ENCODE results near the gene WDR17.
A peak's percentile ranks its signal among the peaks of the same experiment; 100 is the strongest.
"Not testable (repeated sequence)": the region's sequence is repeated elsewhere in the genome, so short reads cannot be mapped to it uniquely, and the experiment has no call there.

Gene WDR17

DNA sequence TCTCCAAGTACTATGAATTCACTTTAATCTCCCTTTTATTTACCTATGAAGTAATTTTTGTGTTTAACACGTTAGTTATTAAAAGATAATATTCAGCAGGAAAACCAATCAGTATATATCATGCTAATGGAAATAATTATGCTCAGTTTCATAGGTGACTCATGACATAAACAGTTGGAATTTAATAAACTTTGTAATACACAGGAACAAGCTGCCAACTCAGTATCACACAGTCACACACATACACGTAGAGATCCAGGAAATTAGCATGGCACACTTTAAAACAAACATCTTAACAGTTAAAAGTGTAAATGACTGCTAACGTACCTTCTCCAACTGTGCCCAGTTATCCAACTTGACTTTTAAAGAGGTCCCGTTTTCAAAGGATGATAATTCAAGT, 127.5 kb downstream of the WDR17 start:
- no peak for DNase-seq (ENCODE audit: low spot score)

GRCh38 chr4:176193938-176194337, 128.3 kb downstream of the WDR17 start:
- DNase-seq (ENCODE audit: low spot score), result no peak

- peak; percentile 70 for DNase-seq (ENCODE audit: low spot score)
Measured at GRCh38 chr4:176195184-176195978, 129.7 kb downstream of the WDR17 start, which contains the start of gene SPATA4. SPATA4 (minus strand) TSS chr4:176195585; CDS start chr4:176195562, 23 bp downstream.

DNA sequence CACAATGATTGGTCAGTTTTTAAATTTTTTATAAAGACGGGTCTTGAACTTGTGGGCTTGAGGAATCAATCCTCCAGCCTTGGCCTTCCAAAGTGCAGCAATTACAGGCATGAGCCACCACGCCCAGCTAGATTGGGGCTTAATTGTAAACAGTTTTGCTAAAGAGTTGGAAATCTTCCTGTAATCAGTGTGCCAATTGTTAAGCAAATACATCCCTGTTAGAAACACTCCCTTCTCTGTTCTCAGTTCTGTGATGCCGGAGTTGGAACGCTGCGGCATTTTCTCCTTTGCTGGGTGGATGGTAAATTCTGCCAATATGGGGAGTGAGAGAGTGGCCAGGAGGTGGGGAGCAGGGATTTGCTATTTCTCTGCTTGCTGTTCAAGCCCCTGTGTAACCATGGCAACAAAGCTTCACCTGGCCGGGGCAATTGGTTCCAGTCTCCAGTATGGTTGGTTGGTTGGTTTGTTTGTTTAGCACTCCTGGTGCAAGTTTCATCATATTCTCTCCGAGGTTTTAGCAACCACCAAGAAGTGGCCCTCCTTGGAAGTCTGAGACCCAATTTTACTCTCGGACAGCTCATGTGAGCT, 132.8 kb downstream of the WDR17 start:
- no peak for DNase-seq (ENCODE audit: low spot score)

DNA sequence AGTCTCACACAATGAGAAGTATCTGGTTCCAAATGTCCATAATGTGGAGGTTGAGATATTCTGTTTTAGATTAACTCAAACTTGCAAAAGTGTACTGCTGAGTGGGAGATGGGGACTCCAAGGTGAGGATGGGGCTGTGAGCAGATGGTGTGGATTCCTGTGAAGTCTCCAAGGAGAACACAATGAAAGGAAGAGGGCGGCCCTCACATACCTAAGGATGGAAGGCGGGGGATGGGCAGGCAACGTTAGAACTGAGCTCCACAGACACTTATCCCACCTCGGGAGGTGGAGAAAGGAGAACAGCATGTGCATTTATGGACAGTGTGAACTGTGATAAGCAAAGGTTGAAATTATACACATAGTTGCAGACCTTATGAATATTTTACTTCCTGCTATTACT, 139.7 kb downstream of the WDR17 start:
- DNase-seq (ENCODE audit: low spot score), result no peak

GRCh38 chr4:176207839-176208238, 142.2 kb downstream of the WDR17 start:
- DNase-seq (ENCODE audit: low spot score), result no peak

DNA sequence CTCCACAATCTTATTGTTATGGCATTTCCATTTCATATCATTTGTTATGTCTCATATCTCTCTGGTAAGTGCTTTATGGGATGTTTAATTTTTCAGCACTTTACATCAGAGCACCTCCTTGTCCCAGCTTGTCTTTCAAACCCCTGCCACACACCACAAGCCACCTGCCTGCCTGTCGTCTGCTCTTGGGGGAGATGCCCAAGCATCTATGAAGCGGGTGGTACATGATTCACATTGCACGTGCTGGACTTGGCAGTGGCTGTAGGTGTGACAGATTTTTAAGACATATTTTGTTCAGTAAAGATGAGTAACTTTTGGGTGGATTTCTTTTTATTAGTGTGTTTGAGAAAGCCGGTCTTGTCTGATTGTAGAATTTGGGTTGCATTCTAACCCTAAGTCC, 143.9 kb downstream of the WDR17 start:
- no peak for DNase-seq (ENCODE audit: low spot score)

- DNase-seq (ENCODE audit: low spot score), result no peak
Measured at GRCh38 chr4:176210101-176210500, 144.5 kb downstream of the WDR17 start.

DNA sequence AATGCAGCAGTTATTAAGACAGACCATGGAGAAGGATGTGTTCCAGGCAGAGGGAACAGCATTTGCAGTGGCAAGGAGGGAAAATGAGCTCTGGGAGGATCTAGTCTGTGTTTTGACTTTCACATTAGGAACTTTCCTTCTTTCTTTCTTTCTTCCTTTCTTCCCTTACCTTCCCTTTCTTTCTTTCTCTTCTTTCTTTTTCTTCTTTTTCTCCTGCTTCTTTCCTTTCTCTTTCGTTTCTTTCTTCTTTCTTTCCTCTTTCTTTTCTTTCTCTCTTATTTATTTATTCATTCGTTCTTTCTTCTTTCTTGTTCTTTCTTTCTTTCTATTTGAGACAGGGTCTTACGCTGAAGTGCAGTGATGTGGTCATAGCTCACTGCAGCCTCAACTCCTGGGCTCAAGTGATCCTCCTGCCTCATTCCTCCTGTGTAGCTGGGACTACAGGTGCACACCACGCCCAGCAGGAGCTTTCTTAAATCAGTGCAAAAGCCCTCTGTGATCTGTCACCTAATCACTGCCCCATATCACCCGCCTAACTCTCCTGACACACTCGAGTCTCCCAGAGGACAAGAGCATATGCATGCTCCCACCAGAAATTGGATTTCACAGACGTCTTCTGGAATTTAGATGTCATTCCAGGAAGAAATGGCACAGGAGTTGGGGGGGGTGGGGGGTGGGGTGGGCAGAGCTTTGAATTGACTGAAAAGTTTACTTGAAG, 145.1 kb downstream of the WDR17 start:
- no peak for DNase-seq (ENCODE audit: low spot score)

GRCh38 chr4:176212351-176212750, 146.7 kb downstream of the WDR17 start:
- not testable (repeated sequence) for DNase-seq (ENCODE audit: low spot score)

DNA sequence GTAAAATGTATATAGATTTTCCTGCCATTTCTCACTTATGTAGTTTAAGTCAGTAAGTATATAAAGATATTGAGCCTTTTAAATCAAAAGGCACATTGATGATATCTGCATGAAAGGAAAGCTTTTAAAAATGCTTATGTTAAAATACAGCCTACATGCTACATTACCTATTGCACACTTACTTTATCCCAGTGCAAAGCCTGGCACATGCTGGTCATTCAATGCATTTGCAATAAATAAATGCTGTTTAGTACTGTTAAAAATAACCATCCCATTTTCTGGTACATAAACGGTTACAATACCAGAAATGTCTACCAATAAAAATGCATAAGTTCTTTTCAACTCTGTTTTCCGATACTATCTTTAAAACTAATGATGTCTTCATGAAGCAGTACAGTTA, 151.9 kb downstream of the WDR17 start:
- no peak for DNase-seq (ENCODE audit: low spot score)

DNA sequence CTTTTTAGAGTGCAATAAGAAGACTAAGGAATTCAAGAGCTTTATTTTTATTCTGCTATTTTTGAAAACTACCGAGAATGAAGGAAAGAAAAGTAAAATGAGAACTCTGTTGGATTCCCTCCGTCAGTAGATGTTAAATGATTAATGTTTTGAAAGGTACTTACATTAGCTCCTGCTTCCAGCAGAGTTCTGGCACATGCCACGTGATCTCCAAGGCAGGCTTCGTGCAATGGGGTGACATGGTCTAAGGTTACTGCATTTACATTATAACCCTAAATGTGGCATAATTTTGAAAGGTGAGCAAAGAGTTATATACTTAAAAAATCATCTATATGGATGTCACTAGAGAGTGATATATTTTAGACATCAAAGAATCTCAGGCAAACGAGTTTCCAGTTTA, 156.5 kb downstream of the WDR17 start:
- DNase-seq (ENCODE audit: low spot score), result no peak

DNA sequence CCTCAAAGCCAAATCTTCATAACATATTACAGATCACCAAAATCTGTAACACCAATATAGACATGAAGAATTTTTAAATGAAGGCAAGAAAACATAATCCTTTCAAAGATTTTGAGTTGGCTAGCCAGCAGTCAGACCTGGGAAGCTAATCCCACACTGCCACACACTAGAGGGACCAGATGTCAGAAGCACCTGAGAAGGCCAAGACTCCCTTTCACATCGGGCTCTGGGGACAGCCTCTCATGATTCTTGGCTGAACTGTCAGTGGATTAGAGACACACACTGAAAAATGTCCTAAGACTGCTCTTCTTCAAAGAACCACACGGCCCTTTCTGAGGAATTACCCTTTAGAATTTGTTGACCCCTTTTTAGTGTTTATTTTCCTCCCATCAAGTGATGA, 157.9 kb downstream of the WDR17 start:
- DNase-seq (ENCODE audit: low spot score), result no peak

GRCh38 chr4:176226736-176227135, 161.1 kb downstream of the WDR17 start:
- no peak for DNase-seq (ENCODE audit: low spot score)

- no peak for DNase-seq (ENCODE audit: low spot score)
Measured at GRCh38 chr4:176229645-176230044, 164.0 kb downstream of the WDR17 start.

Measured in HuH-7 (cell line).